Left colon (tissue), 2 donors: ENCODE measurements around the gene TNFRSF19. TPM values are rescaled to one million over a fixed set of nuclear protein-coding genes. Genes with fewer than 3 reads are reported as not detected.

Experiments used
- ATAC-seq: fragments of 200-7000 bp; cut with Tn5 transposase; one replicate; pipeline ENCODE4 v1.9.1; 2020; ENCODE audit warnings: mild to moderate bottlenecking, moderate library complexity
- DNase-seq, 2 donors: peaks; one replicate each; pipeline ENCODE4 v3.0.0-alpha.2; 2020
- intact Hi-C, 2 donors: fragments of 100-400 bp; cut with DNase I in 1 of 2; cut with micrococcal nuclease in 1 of 2; formaldehyde crosslinking; loops; one replicate each; pipeline versions ENCODE4 v1.11.2 to v1.14.0; 2022; cut with DNase I, micrococcal nuclease
- total RNA-seq, 2 donors: library from RNA; stranded (reverse); fragmentation: NEBNext Ultra II Directional; extraction: Animal tissue kit (Norgen Biotek cat#: 25700); gene quantifications; one replicate each; pipeline ENCODE4 v1.2.1, GENCODE V29; 2021
- donor health status: DM: no; HTN: no; CAD: no.
- donor health status: DM: yes; HTN: yes; CAD: no.

Gene TNFRSF19
- total RNA-seq, 2 donors from 2014 or later = 0.55 to 1.1 TPM

GRCh38 chr13:23696610-23697009 lies 126.4 kb downstream of the TNFRSF19 start:
- DNase-seq = no peak
- no peak for ATAC-seq
- intact Hi-C loops = no loop called here

- ATAC-seq (no peak), DNase-seq (no peak)
- intact Hi-C loops = no loop called here
These were observed 127.6 kb downstream of the TNFRSF19 start for GRCh38 chr13:23697772-23698313.

GRCh38 chr13:23699271-23699670 lies 129.1 kb downstream of the TNFRSF19 start:
- intact Hi-C loops = no loop called here
- DNase-seq = no peak
- ATAC-seq = no peak

- ATAC-seq = no peak
- intact Hi-C loops = no loop called here
These were observed 131.0 kb downstream of the TNFRSF19 start for GRCh38 chr13:23701186-23701585.

GRCh38 chr13:23701636-23702035 lies 131.4 kb downstream of the TNFRSF19 start:
- DNase-seq (peak in 1 of 2 donors; percentile 32), ATAC-seq (no peak)
- intact Hi-C loops = no loop called here

More at GRCh38 chr13:23701186-23701585, 131.0 kb downstream of the TNFRSF19 start:
- no peak for DNase-seq

- no peak for ATAC-seq
- intact Hi-C loops = no loop called here
- DNase-seq = no peak
These were observed 133.1 kb downstream of the TNFRSF19 start for GRCh38 chr13:23703246-23703860.

GRCh38 chr13:23705583-23705982 lies 135.4 kb downstream of the TNFRSF19 start:
- ATAC-seq (no peak), DNase-seq (no peak)
- intact Hi-C loops = no loop called here

GRCh38 chr13:23707674-23708073 lies 137.5 kb downstream of the TNFRSF19 start:
- ATAC-seq = no peak
- DNase-seq = no peak
- intact Hi-C loops = no loop called here

GRCh38 chr13:23709536-23709935 lies 139.3 kb downstream of the TNFRSF19 start:
- intact Hi-C loops = no loop called here
- DNase-seq (no peak), ATAC-seq (no peak)

- DNase-seq (no peak), ATAC-seq (no peak)
- intact Hi-C loops = no loop called here
These were observed 140.2 kb downstream of the TNFRSF19 start for GRCh38 chr13:23710366-23710765.

- no peak for DNase-seq
- intact Hi-C loops = no loop called here
- ATAC-seq = no peak
These were observed 141.1 kb downstream of the TNFRSF19 start for GRCh38 chr13:23711355-23711754.

- ATAC-seq (no peak), DNase-seq (no peak)
- intact Hi-C loops = no loop called here
These were observed 144.5 kb downstream of the TNFRSF19 start for GRCh38 chr13:23714672-23715071.

GRCh38 chr13:23715092-23715761 lies 145.0 kb downstream of the TNFRSF19 start:
- no peak for ATAC-seq
- intact Hi-C loops = no loop called here
- no peak for DNase-seq

- DNase-seq (no peak), ATAC-seq (no peak)
- intact Hi-C loops = no loop called here
These were observed 145.6 kb downstream of the TNFRSF19 start for GRCh38 chr13:23715762-23716235.

- intact Hi-C loops = no loop called here
- DNase-seq (no peak), ATAC-seq (no peak)
These were observed 146.2 kb downstream of the TNFRSF19 start for GRCh38 chr13:23716401-23716800.

GRCh38 chr13:23718996-23719395 lies 148.8 kb downstream of the TNFRSF19 start:
- DNase-seq = no peak
- no peak for ATAC-seq
- intact Hi-C loops = no loop called here

- intact Hi-C loops = no loop called here
- ATAC-seq (no peak), DNase-seq (no peak)
These were observed 152.7 kb downstream of the TNFRSF19 start for GRCh38 chr13:23722726-23723453.

GRCh38 chr13:23723471-23723870 lies 153.3 kb downstream of the TNFRSF19 start:
- DNase-seq (no peak), ATAC-seq (no peak)
- intact Hi-C loops = no loop called here

- no peak for ATAC-seq
- intact Hi-C loops = no loop called here
- DNase-seq = no peak
These were observed 154.2 kb downstream of the TNFRSF19 start for GRCh38 chr13:23724196-23724970.
